H1 (cell line): ENCODE measurements around the gene CLMP.

Experiments
- ATF2 ChIP-seq: IDR thresholded peaks from 2 replicates; pipeline ENCODE4 v1.6.1; 2012; ENCODE audit warnings: low read length, inconsistent platforms
- CREB1 ChIP-seq: IDR thresholded peaks from 2 replicates; pipeline ENCODE4 v1.6.1; 2012; ENCODE audit warnings: inconsistent platforms
- CTCF ChIP-seq, 3 experiments: IDR thresholded peaks; 1 replicate in 2 of 3; 2 replicates in 1 of 3; pipeline versions ENCODE4 v1.5.1 to v1.6.1; 2011; ENCODE audit warnings: low read length in 3 of 3, mild to moderate bottlenecking in 3 of 3, inconsistent platforms in 2 of 3, low read depth in 1 of 3, moderate library complexity in 1 of 3; ENCODE audit not compliant: insufficient read depth in 1 of 3; ENCODE audit errors: control extremely low read depth in 1 of 3
- POLR2AphosphoS5 ChIP-seq: IDR thresholded peaks from 2 replicates; pipeline ENCODE4 v1.6.1; 2011; ENCODE audit warnings: low read depth, low read length
- RFX5 ChIP-seq: IDR thresholded peaks from 2 replicates; pipeline ENCODE4 v1.6.1; 2011; ENCODE audit warnings: low read depth, low read length, improper control_type of control experiment, borderline replicate concordance

GRCh38 chr11:123219066-123219690 lies 24.1 kb upstream of the CLMP start:
- TF ChIP-seq CTCF (IDR thresholded peaks at IDR 0.05; ENCODE audit: control extremely low read depth in 1 of 3, insufficient read depth in 1 of 3, low read depth in 1 of 3, low read length in 3 of 3), result no peak
- TF ChIP-seq CREB1, result no peak
- no peak for TF ChIP-seq ATF2
- TF ChIP-seq POLR2AphosphoS5, result no peak
- no peak for TF ChIP-seq RFX5
